H9 (cell line): ENCODE data around the gene SHANK1. TPM values are rescaled to one million over a fixed set of nuclear protein-coding genes. Genes with fewer than 3 reads are reported as not detected.

Experiments used
- DNase-seq: peaks from one replicate; pipeline ENCODE4 v3.0.0-alpha.2; 2017
- H2AFZ ChIP-seq: one replicate; pipeline ENCODE4 v1.6.1; 2013; ENCODE audit warnings: mild to moderate bottlenecking, low read length, control low read depth, moderate library complexity
- H2AK5ac ChIP-seq: 2 replicates; pipeline ENCODE4 v1.6.1; 2013; ENCODE audit warnings: low read length, control low read depth, mixed read lengths; ENCODE audit not compliant: insufficient read length
- H2BK120ac ChIP-seq: one replicate; pipeline ENCODE4 v1.6.1; 2013; ENCODE audit warnings: low read depth, mild to moderate bottlenecking, low read length, control low read depth, inconsistent platforms; ENCODE audit not compliant: poor library complexity, severe bottlenecking
- H2BK12ac ChIP-seq: 2 replicates; pipeline ENCODE4 v1.6.1; 2013; ENCODE audit warnings: low read length, control low read depth, mixed read lengths, low read depth; ENCODE audit not compliant: insufficient read length
- H2BK15ac ChIP-seq: 2 replicates; pipeline ENCODE4 v1.6.1; 2013; ENCODE audit warnings: low read depth, low read length, control low read depth
- H2BK20ac ChIP-seq: one replicate; pipeline ENCODE4 v1.6.1; 2013; ENCODE audit warnings: low read depth, mild to moderate bottlenecking, low read length, control low read depth, inconsistent platforms; ENCODE audit not compliant: poor library complexity, severe bottlenecking
- H2BK5ac ChIP-seq: 2 replicates; pipeline ENCODE4 v1.6.1; 2013; ENCODE audit warnings: low read length, control low read depth, mixed read lengths; ENCODE audit not compliant: insufficient read length
- H3K14ac ChIP-seq: 2 replicates; pipeline ENCODE4 v1.6.1; 2013; ENCODE audit warnings: low read length, control low read depth; ENCODE audit not compliant: insufficient read depth
- H3K18ac ChIP-seq: 2 replicates; pipeline ENCODE4 v1.6.1; 2013; ENCODE audit warnings: low read depth, mild to moderate bottlenecking, mixed read lengths, low read length, control low read depth; ENCODE audit not compliant: insufficient read length
- H3K23ac ChIP-seq: 2 replicates; pipeline ENCODE4 v1.6.1; 2013; ENCODE audit warnings: low read length, control low read depth, mixed read lengths, low read depth; ENCODE audit not compliant: insufficient read length
- H3K23me2 ChIP-seq: 2 replicates; pipeline ENCODE4 v1.6.1; 2013; ENCODE audit warnings: low read depth, mild to moderate bottlenecking, mixed read lengths, low read length, control low read depth; ENCODE audit not compliant: insufficient read length, poor library complexity, severe bottlenecking
- H3K27ac ChIP-seq: 2 replicates; pipeline ENCODE4 v1.5.1; 2013; ENCODE audit warnings: low read length, control low read depth, mixed read lengths, low read depth; ENCODE audit not compliant: insufficient read length
- H3K27me3 ChIP-seq: 2 replicates; pipeline ENCODE4 v1.6.1; 2013; ENCODE audit warnings: low read length, control low read depth, inconsistent platforms; ENCODE audit not compliant: insufficient read depth
- H3K4ac ChIP-seq: 2 replicates; pipeline ENCODE4 v1.6.1; 2013; ENCODE audit warnings: low read depth, mild to moderate bottlenecking, control low read depth, inconsistent platforms, low read length, moderate library complexity
- H3K4me1 ChIP-seq: 2 replicates; pipeline ENCODE4 v1.6.1; 2013; ENCODE audit warnings: low read length, control low read depth, inconsistent platforms; ENCODE audit not compliant: insufficient read depth
- H3K4me2 ChIP-seq: 2 replicates; pipeline ENCODE4 v1.6.1; 2013; ENCODE audit warnings: low read length, control low read depth, mixed read lengths; ENCODE audit not compliant: insufficient read length, insufficient read depth
- H3K56ac ChIP-seq: 2 replicates; pipeline ENCODE4 v1.6.1; 2013; ENCODE audit warnings: low read depth, mild to moderate bottlenecking, mixed read lengths, low read length, control low read depth; ENCODE audit not compliant: insufficient read length
- H3K79me1 ChIP-seq: 2 replicates; pipeline ENCODE4 v1.6.1; 2013; ENCODE audit warnings: low read depth, mild to moderate bottlenecking, moderate library complexity, low read length, control low read depth, inconsistent platforms; ENCODE audit not compliant: insufficient read depth, poor library complexity, severe bottlenecking
- H3K79me2 ChIP-seq: 2 replicates; pipeline ENCODE4 v1.6.1; 2013; ENCODE audit warnings: low read length, control low read depth, inconsistent platforms; ENCODE audit not compliant: insufficient read depth
- H3K9ac ChIP-seq: 2 replicates; pipeline ENCODE4 v1.6.1; 2013; ENCODE audit warnings: low read length, control low read depth, mixed read lengths; ENCODE audit not compliant: insufficient read length; ENCODE audit errors: extremely low read depth
- H3K9me3 ChIP-seq: one replicate; pipeline ENCODE4 v1.6.1; 2013; ENCODE audit warnings: low read depth, low read length, inconsistent platforms; ENCODE audit not compliant: control insufficient read depth
- H3T11ph ChIP-seq: one replicate; pipeline ENCODE4 v1.6.1; 2013; ENCODE audit warnings: mild to moderate bottlenecking, low read length, control low read depth, inconsistent platforms
- H4K20me1 ChIP-seq: one replicate; pipeline ENCODE4 v1.6.1; 2013; ENCODE audit not compliant: control insufficient read depth, insufficient read length, insufficient read depth
- H4K5ac ChIP-seq: 2 replicates; pipeline ENCODE4 v1.6.1; 2013; ENCODE audit warnings: low read depth, mild to moderate bottlenecking, mixed read lengths, low read length, control low read depth; ENCODE audit not compliant: insufficient read length
- H4K8ac ChIP-seq: replicated peaks from 2 replicates; pipeline ENCODE4 v1.6.1; 2013; ENCODE audit warnings: low read length, control low read depth, mixed read lengths, low read depth; ENCODE audit not compliant: insufficient read length
- H4K91ac ChIP-seq: 2 replicates; pipeline ENCODE4 v1.6.1; 2013; ENCODE audit warnings: low read depth, mild to moderate bottlenecking, moderate library complexity, mixed read lengths, low read length, control low read depth; ENCODE audit not compliant: insufficient read length
- H3K27ac Mint-ChIP-seq, 3 experiments: 2 replicates in 2 of 3; 3 replicates in 1 of 3; pipeline ENCODE4 v1.8.0; 2020 to 2021; ENCODE audit warnings: mixed read lengths in 3 of 3, mild to moderate bottlenecking in 1 of 3, moderate library complexity in 1 of 3
- H3K27me3 Mint-ChIP-seq: 2 replicates; pipeline ENCODE4 v1.8.0; 2021; ENCODE audit warnings: low read depth, mild to moderate bottlenecking, moderate library complexity, mixed read lengths
- H3K36me3 Mint-ChIP-seq, 3 experiments: 2 replicates in 2 of 3; 3 replicates in 1 of 3; pipeline ENCODE4 v1.8.0; 2020 to 2021; ENCODE audit warnings: low read depth in 3 of 3, mixed read lengths in 3 of 3; ENCODE audit not compliant: insufficient read depth in 1 of 3
- H3K4me1 Mint-ChIP-seq, 2 experiments: 2 replicates each; pipeline ENCODE4 v1.8.0; 2020; ENCODE audit warnings: mixed read lengths in 2 of 2
- H3K4me3 Mint-ChIP-seq, 2 experiments: 2 replicates in 1 of 2; 3 replicates in 1 of 2; pipeline ENCODE4 v1.8.0; 2020 to 2021; ENCODE audit warnings: mild to moderate bottlenecking in 2 of 2, mixed read lengths in 2 of 2, moderate library complexity in 1 of 2
- H3K9me3 Mint-ChIP-seq, 2 experiments: 2 replicates in 1 of 2; 3 replicates in 1 of 2; pipeline ENCODE4 v1.8.0; 2020; ENCODE audit warnings: mild to moderate bottlenecking in 2 of 2, mixed read lengths in 2 of 2, moderate library complexity in 1 of 2
- CTCF ChIP-seq: fragments of 200-600 bp; sonication (generic); conservative IDR thresholded peaks from 3 replicates; pipeline ENCODE4 v1.8.0; 2021; ENCODE audit warnings: antibody characterized with exemption, mild to moderate bottlenecking
- WGBS: extraction: QIAGEN DNeasy Blood & Tissue Kit; methylation state at CpG from one replicate; pipeline ENCODE4 v1.1.7; 2013; ENCODE audit warnings: missing lambda C conversion rate, low lambda C conversion rate, mixed read lengths; ENCODE audit not compliant: insufficient read length; ENCODE audit errors: extremely low coverage; 5-methylcytosine and 5-hydroxymethylcytosine counted together
- total RNA-seq: library from RNA; stranded (reverse); gene quantifications from 2 replicates; pipeline ENCODE4 v1.2.1, GENCODE V29; 2021

The SHANK1 gene
- total RNA-seq, 1 experiment from 2014 or later: 1.7 TPM

DNA sequence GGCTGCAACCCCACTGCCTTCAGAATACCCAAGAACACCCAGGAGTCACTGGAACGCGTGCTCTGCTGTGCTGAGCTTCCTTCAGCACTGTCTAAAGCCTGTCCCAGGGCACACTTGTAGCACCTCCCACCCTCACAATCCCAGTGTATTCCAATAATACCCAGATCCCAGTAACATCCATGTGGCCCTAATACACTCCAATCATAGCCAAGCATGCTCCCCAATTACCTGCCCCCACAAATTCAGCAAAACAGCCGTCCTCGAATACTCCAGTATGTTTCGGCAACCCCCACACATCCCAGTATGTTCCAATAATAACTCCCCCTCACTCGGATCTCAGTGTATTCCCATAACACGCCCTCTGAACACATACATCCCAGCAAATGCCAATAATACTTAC lies 29.2 kb downstream of the SHANK1 start:
- Mint-ChIP-seq H3K27me3 (peaks cover 93% of the 10 kb centered on the region), H3K4me1 (peaks cover 8 to 33% of the 10 kb centered on the region in 2 experiments), H3K4me3 (no peak overlapping the region), H3K9me3 (no peaks in the 10 kb centered on the region), H3K27ac (no peak overlapping the region), H3K36me3 (no peaks in the 10 kb centered on the region; a peak in 1 of 7 replicates)
- Histone ChIP-seq H3K14ac (no peak overlapping the region), H4K91ac (no peak overlapping the region), H3K4ac (no peak overlapping the region), H2BK5ac (no peak overlapping the region), H3T11ph (no peak overlapping the region), H3K18ac (no peak overlapping the region), H4K5ac (no peak overlapping the region), H3K23ac (no peak overlapping the region), H3K23me2 (peaks cover 10% of the 10 kb centered on the region), H2BK120ac (no peak overlapping the region), H3K27me3 (peaks cover 24% of the 10 kb centered on the region; the same call in 1 of the 2 replicates), H2BK12ac (no peak overlapping the region), H3K4me1 (peaks cover 3% of the 10 kb centered on the region; the same call in 1 of the 2 replicates), H4K20me1 (peaks cover 2% of the 10 kb centered on the region), H4K8ac (no peak overlapping the region), H2AFZ (no peak overlapping the region), H3K79me1 (no peaks in the 10 kb centered on the region), H3K9ac (no peak overlapping the region), H3K56ac (no peak overlapping the region), H2AK5ac (no peak overlapping the region), H3K9me3 (no peaks in the 10 kb centered on the region), H2BK15ac (no peak overlapping the region), H3K79me2 (no peaks in the 10 kb centered on the region), H2BK20ac (no peak overlapping the region), H3K27ac (no peak overlapping the region), H3K4me2 (no peak overlapping the region)
- no peak for TF ChIP-seq CTCF
- no CpG with 5 or more reads among the region's 7 CpGs for WGBS
- DNase-seq: no peak
